NCI-H146 treated with DMSO at 0.1 percent for 48 hours (cell line): ENCODE results near the gene ACAP3.

ENCODE experiments used
- DNase-seq: peaks from one replicate; lab custom pipeline; 2025; ENCODE audit not compliant: unreplicated experiment; lab: John Stamatoyannopoulos, UW

The ACAP3 gene

GRCh38 chr1:1344655-1345361 is 37.1 kb upstream of the ACAP3 start:
- no peak for DNase-seq

- DNase-seq = no peak
These were observed 36.2 kb upstream of the ACAP3 start for GRCh38 chr1:1343811-1344421.

- no peak for DNase-seq
These were observed 34.9 kb upstream of the ACAP3 start for GRCh38 chr1:1342584-1343115.

GRCh38 chr1:1342061-1342562 is 34.4 kb upstream of the ACAP3 start:
- no peak for DNase-seq

- no peak for DNase-seq
These were observed 33.9 kb upstream of the ACAP3 start for GRCh38 chr1:1341549-1342021.

GRCh38 chr1:1340791-1341548 is 33.2 kb upstream of the ACAP3 start:
- no peak for DNase-seq

- no peak for DNase-seq
These were observed 32.5 kb upstream of the ACAP3 start for GRCh38 chr1:1340185-1340584.

- DNase-seq = no peak
These were observed 30.5 kb upstream of the ACAP3 start for GRCh38 chr1:1338278-1338677.

- DNase-seq = no peak
These were observed 30.0 kb upstream of the ACAP3 start for GRCh38 chr1:1337793-1338147.

GRCh38 chr1:1336931-1337792 is 29.4 kb upstream of the ACAP3 start:
- no peak for DNase-seq

GRCh38 chr1:1336446-1336845 is 28.7 kb upstream of the ACAP3 start:
- DNase-seq = no peak

- DNase-seq = no peak
These were observed 28.1 kb upstream of the ACAP3 start for GRCh38 chr1:1335792-1336248.

- no peak for DNase-seq
These were observed 27.6 kb upstream of the ACAP3 start for GRCh38 chr1:1335283-1335682.

GRCh38 chr1:1334835-1335234 is 27.1 kb upstream of the ACAP3 start:
- no peak for DNase-seq

GRCh38 chr1:1333551-1334241 is 26.0 kb upstream of the ACAP3 start:
- no peak for DNase-seq

GRCh38 chr1:1332774-1333480 is 25.2 kb upstream of the ACAP3 start:
- no peak for DNase-seq

GRCh38 chr1:1332031-1332755 is 24.5 kb upstream of the ACAP3 start:
- no peak for DNase-seq

GRCh38 chr1:1331068-1331965 is 23.6 kb upstream of the ACAP3 start, which contains the start of gene TAS1R3:
Gene TAS1R3, plus strand, starts transcription at chr1:1331280. Its CDS starts 66 bp downstream, at chr1:1331346.
- no peak for DNase-seq
